ENCODE measurements around the gene DNPEP.

DNA sequence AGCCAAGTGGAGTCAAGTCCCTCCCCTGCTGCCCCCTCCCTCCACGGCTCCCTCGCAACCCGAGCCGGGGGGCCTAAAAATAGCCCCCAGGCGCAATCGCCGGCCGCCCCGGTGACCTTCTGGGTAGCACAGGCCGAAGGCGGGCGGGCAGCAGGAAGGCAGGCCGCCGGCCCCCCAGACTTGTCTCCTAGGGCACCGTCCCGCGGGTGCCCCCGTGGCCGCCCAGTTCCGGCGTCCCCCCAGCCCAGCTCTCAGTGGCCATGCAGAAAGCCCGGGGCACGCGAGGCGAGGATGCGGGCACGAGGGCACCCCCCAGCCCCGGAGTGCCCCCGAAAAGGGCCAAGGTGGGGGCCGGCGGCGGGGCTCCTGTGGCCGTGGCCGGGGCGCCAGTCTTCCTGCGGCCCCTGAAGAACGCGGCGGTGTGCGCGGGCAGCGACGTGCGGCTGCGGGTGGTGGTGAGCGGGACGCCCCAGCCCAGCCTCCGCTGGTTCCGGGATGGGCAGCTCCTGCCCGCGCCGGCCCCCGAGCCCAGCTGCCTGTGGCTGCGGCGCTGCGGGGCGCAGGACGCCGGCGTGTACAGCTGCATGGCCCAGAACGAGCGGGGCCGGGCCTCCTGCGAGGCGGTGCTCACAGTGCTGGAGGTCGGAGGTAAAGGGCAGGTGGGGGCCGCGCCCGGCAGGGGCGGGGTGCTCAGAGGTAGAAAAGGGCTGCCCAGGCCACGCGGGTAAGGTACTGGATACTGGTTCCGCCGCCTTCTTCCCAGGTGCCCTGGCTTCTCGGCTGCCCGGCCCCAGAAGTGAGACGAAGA lies 47.2 kb upstream of the DNPEP start, which contains the start of gene SPEG:
- TF ChIP-seq, protein P1, sequence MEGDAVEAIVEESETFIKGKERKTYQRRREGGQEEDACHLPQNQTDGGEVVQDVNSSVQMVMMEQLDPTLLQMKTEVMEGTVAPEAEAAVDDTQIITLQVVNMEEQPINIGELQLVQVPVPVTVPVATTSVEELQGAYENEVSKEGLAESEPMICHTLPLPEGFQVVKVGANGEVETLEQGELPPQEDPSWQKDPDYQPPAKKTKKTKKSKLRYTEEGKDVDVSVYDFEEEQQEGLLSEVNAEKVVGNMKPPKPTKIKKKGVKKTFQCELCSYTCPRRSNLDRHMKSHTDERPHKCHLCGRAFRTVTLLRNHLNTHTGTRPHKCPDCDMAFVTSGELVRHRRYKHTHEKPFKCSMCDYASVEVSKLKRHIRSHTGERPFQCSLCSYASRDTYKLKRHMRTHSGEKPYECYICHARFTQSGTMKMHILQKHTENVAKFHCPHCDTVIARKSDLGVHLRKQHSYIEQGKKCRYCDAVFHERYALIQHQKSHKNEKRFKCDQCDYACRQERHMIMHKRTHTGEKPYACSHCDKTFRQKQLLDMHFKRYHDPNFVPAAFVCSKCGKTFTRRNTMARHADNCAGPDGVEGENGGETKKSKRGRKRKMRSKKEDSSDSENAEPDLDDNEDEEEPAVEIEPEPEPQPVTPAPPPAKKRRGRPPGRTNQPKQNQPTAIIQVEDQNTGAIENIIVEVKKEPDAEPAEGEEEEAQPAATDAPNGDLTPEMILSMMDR (conservative IDR thresholded peaks at IDR 0.05; ENCODE audit: low read length): no peak
- TF ChIP-seq EZH2phosphoT487 (IDR thresholded peaks at IDR 0.05; ENCODE audit: borderline replicate concordance, low read depth, low read length): no peak

Data from OCI-LY7 (cell line).